ENCODE measurements around the gene PRKACG.
A peak's percentile ranks its signal among the peaks of the same experiment; 100 is the strongest.
"Not testable (repeated sequence)": the region's sequence is repeated elsewhere in the genome, so short reads cannot be mapped to it uniquely, and the experiment has no call there.

The PRKACG gene

GRCh38 chr9:69023650-69024049 lies 9.7 kb upstream of the PRKACG start:
- DNase-seq (ENCODE audit: low read depth): no peak

DNA sequence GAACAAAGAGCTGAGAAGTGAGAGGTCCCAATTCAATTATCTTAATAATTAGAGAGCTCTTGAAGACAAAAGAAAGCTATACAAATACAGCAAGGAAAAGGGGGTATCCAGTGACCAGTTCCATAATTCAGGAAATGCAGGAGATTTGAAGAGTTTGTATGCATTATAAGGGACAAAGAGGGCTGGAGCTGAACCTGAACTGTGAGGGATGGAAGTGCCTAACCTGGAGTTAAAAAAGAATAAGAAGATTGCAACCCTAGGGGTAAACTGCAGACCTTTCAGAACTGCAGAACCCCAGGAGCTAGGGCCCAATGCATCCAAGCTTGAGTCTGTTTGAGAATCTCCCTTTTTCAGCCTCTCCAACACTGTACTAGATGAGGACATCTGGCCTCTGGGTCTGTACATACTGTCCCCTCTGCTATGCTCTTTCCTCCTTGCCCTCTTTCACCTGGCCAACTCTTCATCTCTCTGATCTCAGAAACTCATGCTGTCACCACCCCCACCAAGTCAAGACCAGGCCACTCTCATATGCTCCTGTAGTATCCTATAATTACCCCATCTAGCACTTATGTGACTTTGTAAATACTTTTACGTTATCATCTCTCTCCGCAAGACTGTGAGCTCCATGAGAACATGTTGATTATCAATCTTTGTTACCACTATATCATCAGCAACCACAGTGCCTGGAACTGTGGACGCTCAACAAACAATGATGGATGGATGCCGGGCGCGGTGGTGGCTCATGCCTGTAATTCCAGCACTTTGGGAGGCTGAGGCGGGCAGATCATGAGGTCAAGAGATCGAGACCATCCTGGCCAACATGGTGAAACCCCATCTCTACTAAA lies 6.6 kb upstream of the PRKACG start:
- no peak for DNase-seq (ENCODE audit: low read depth)

DNA sequence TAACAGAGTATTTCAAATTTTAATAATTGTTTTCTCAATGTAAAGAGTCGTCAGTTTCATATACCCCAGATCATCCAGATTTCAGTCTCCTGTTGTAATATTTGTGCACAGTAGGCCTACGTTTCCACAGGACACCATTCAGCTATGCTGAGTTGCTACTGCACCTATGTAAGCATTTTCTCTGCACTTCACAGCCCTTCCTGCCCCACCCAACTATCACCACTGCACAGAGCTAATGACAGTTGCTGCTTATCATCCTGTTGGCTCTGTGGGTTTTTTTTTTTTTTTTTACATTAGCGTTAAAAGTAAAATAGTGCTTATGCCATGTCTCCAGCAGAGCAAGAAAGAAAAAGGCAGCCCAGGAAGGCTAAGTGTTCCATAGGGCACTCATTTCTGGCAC lies 5.9 kb upstream of the PRKACG start:
- no peak for DNase-seq (ENCODE audit: low read depth)

- no peak for DNase-seq (ENCODE audit: low read depth)
Measured at GRCh38 chr9:69018737-69019136, 4.8 kb upstream of the PRKACG start.

DNA sequence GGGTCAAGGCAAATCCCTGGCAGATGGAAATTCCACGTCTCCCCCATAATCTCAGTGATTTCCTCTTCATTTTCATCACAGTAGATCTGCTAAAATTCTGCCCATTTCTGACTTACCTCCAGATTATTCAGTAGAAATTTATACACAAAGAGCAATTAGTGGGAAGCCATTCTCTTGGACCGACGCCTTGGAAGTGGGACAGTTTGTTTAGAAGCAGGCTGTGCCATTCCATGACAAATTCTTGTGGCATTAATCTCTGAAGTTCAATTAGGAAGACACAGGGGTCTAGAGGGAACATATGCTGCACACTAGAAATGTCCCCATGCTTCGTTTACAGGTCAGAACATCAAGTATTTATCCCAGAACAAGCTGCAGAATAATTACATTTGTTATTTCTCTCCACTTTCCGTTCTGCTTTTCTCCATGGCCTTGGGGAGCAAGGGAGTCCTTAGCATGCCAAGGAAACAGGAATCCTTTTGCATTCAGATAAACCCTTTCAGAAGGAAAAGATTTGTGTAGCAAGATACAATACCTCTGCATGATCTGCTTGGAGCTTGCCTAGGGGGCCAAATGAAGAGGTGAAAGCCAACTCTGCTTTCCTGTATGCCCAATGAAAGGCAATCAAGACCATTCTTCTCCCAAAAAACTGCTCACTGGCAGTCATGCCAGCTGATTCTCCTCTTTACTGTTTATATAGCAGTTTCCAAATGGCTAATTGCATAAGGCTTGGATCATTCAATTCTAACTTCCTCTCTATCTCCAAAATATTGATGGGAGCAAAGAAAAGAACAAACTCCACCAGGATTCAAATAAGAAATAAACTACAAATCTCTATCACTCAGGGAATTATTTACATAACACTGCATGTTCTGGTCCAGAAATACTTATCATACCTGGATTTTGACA lies 2.5 kb upstream of the PRKACG start:
- no peak for DNase-seq (ENCODE audit: low read depth)

GRCh38 chr9:69013382-69013727 lies 558 bp downstream of the PRKACG start:
- no peak for DNase-seq (ENCODE audit: low read depth)

DNA sequence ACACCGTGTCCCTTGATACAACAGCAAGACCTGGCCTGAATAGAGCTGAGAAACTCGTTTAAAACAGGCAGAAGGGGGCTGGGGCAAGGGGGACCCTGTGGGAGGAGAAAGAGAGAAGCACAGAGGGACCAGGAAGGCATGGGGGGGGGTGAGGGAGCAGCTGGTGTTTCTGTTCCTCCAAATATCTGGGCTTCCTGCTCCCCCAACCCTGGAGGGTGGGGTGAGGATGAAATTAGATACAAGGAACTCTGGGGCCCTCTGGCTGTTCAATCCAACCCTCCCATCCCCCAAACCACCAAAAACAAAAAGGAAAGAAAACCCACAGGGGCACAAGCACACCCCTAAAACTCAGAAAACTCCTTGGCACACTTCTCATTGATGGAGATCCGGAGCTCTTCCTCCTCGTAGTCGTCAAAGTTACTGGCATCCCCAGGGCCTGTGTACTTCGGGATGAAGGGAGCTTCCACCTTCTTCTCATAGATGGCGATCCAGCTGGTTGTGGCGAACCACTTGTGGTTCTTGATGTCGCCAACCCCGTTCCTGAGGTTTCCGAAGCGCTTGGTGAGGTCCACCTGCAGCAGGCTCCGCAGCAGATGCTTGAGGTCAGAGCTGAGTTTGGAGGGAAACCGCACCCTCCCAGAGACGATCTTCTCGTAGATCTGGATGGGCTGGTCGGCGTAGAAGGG lies 1.1 kb downstream of the PRKACG start:
- DNase-seq (ENCODE audit: low read depth): no peak

GRCh38 chr9:69009708-69010107 lies 4.2 kb downstream of the PRKACG start:
- DNase-seq (ENCODE audit: low read depth): no peak

DNA sequence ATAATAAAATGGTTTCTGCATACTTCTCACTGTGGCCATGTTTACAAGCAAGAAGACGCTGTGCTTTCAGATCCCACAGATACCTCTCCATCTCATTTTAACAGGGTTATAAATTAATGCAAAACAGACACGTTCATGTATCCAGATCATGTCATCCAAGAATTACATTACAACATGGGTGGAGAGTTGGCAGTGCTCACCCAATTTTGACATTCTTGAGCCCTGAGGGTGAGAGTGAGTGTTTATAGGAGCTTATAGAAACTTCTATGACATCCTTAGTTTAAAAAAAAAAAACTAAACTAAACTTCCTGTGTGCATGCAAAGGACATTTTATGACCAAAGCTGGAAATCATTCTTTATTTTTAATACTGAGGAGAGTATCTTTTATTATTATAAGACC lies 9.1 kb downstream of the PRKACG start:
- peak; percentile 44 for DNase-seq (ENCODE audit: low read depth)

DNA sequence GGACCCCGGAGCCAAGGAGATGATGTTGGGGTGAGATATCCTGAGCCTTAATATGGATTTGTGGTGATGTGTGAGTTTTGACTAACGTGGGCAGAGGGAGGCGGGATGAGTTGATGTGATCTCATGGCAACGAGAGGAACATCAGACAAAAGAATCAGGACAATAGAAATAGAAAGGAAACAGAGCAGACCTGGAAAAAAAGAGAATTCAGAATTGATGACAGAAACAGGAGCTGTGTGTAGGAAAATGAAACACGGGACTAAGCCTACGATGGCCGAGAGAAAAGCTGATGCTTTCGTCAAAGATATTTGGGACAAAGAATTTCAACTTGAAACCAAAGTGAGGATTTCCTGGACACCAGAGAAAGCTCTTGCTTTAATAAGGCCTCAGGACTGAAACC lies 10.9 kb downstream of the PRKACG start:
- no peak for DNase-seq (ENCODE audit: low read depth)

GRCh38 chr9:69001921-69002320 lies 12.0 kb downstream of the PRKACG start:
- DNase-seq (ENCODE audit: low read depth): no peak

- DNase-seq (ENCODE audit: low read depth): peak; percentile 63
Measured at GRCh38 chr9:68999393-69000105, 14.4 kb downstream of the PRKACG start.

GRCh38 chr9:68998812-68999211 lies 15.1 kb downstream of the PRKACG start:
- DNase-seq (ENCODE audit: low read depth): no peak

- DNase-seq (ENCODE audit: low read depth): no peak
Measured at GRCh38 chr9:68998385-68998784, 15.5 kb downstream of the PRKACG start.

DNA sequence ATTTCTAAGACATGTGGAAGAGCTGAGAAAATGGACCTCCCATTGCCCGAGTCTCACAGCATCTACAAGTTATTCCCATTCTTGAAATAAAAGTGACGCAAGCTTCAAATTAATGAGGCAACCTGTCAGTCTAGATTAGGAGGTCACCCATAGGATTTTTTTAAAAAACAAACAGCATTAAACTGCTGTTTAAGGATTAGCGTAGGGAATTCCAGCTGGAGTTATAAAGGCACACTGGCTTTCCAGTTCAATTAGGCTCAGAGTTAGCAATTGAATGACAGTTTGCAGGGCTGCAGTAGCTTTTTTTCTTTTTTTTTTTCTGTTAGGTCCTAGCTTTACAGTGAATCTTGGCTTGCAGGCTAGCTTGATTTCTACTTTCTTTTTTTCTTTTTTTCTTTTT lies 16.2 kb downstream of the PRKACG start:
- DNase-seq (ENCODE audit: low read depth): no peak

DNA sequence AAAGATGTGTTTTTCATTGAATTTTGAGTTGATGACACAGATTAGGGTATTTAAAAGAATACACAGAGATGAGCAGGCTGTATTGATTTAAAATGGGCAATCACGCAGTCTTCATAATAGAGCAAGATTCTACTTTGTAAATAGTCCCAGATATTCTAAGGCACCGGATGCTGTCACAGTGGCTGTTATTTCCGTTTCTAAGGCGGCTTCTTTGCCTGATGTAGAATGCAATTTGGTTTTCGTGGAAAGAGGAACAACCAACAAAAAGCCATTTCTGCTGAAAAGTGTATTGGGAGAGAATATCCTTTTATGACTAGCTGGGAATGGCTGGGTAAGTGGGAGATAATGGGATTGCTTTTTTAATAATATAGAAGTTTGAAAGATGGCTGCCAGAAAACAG lies 17.5 kb downstream of the PRKACG start:
- no peak for DNase-seq (ENCODE audit: low read depth)

DNA sequence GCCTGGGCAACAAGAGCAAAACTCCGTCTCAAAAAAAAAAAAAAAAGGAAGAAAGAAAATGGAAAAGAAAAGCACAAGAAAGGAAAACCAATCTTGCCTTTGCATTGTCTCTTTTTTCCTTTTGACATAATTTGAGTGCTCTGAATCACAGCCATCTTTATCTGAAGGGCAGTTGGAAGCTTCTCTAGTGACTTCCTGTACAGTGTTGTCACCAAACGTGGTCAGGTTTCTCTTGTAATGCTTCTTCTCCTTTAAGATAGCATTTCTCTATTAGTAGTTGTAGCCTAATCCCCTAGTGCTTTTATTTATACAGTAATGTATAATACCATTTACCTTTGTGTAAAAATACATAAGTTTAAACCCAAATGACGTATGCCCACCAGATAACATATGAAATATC lies 18.1 kb downstream of the PRKACG start:
- no peak for DNase-seq (ENCODE audit: low read depth)

- no peak for DNase-seq (ENCODE audit: low read depth)
Measured at GRCh38 chr9:68991457-68991856, 22.5 kb downstream of the PRKACG start.

DNA sequence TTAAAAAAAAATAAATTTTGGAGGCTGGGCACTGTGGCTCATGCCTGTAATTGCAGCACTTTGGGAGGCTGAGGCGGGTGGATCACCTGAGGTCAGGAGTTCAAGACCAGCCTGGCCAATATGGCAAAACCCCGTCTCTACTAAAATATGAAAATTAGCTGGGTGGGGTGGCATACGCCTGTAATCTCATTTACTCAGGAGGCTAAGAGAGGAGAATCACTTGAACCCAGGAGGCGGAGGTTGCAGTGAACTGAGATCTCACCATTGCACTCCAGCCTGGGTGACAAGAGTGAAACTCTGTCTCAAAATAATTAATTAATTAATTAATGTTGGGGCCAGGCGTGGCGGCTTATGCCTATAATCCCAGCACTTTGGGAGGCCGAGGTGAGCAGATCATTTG lies 27.0 kb downstream of the PRKACG start:
- DNase-seq (ENCODE audit: low read depth): not testable (repeated sequence)

- no peak for DNase-seq (ENCODE audit: low read depth)
Measured at GRCh38 chr9:68983522-68984424, 30.1 kb downstream of the PRKACG start.

GRCh38 chr9:68983008-68983411 lies 30.9 kb downstream of the PRKACG start:
- DNase-seq (ENCODE audit: low read depth): no peak
